Neural progenitor cell (in vitro differentiated cells): ENCODE results near the gene N4BP2.

Source experiments
- EZH2 ChIP-seq: fragments of 200-600 bp; sonication (generic); IDR thresholded peaks from 2 replicates; pipeline ENCODE4 v1.6.1; 2017; ENCODE audit warnings: antibody characterized with exemption, mild to moderate bottlenecking, moderate library complexity
- EZH2phosphoT487 ChIP-seq: fragments of 200-600 bp; sonication (generic); IDR thresholded peaks from 2 replicates; pipeline ENCODE4 v1.6.1; 2017; ENCODE audit warnings: antibody characterized with exemption
- TF ChIP-seq, protein P1 (sequence below): fragments of 200-600 bp; sonication (generic); IDR thresholded peaks from 2 replicates; pipeline ENCODE4 v1.5.1; 2017; ENCODE audit warnings: antibody characterized with exemption, mild to moderate bottlenecking

DNA sequence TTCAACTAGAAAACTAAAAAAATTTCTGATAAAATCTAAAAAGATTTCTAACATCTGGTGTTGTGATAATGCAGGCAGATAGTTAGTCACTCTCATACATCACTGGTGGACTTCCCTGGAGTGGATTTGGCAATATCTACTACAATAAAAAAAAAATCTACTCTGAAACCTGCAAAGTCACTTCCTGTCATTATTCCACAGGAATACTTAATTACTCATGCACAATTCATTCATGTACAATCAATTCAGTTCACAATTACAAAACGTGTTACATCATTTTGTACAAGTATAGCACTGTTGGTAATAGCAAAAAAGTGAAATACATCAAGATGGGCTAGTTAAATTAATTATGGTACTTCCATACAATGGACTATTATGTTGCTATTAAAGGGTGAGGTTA is 123.7 kb downstream of the N4BP2 start:
- TF ChIP-seq, protein P1, sequence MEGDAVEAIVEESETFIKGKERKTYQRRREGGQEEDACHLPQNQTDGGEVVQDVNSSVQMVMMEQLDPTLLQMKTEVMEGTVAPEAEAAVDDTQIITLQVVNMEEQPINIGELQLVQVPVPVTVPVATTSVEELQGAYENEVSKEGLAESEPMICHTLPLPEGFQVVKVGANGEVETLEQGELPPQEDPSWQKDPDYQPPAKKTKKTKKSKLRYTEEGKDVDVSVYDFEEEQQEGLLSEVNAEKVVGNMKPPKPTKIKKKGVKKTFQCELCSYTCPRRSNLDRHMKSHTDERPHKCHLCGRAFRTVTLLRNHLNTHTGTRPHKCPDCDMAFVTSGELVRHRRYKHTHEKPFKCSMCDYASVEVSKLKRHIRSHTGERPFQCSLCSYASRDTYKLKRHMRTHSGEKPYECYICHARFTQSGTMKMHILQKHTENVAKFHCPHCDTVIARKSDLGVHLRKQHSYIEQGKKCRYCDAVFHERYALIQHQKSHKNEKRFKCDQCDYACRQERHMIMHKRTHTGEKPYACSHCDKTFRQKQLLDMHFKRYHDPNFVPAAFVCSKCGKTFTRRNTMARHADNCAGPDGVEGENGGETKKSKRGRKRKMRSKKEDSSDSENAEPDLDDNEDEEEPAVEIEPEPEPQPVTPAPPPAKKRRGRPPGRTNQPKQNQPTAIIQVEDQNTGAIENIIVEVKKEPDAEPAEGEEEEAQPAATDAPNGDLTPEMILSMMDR = no peak
- no peak for TF ChIP-seq EZH2phosphoT487
- TF ChIP-seq EZH2 = no peak
